B cell (primary cell): ENCODE data around the gene FUCA1. TPM values are rescaled to one million over a fixed set of nuclear protein-coding genes. Genes with fewer than 3 reads are reported as not detected.

ENCODE experiments used
- ATAC-seq: fragments of 200-7000 bp; cut with Tn5 transposase; one replicate; pipeline ENCODE4 v1.10.0; 2021; ENCODE audit warnings: low read depth, mild to moderate bottlenecking, moderate number of reproducible peaks, moderate library complexity
- CTCF ChIA-PET: fragments of 350-600 bp; sonication (Branson Sonifier 250); formaldehyde crosslinking; loops from one replicate; lab custom pipeline; 2021; ENCODE audit warnings: antibody characterized with exemption, inconsistent platforms; lab: Charles Lee
- POLR2A ChIA-PET: fragments of 350-600 bp; sonication (Branson Sonifier 250); formaldehyde crosslinking; loops from one replicate; lab custom pipeline; 2021; ENCODE audit warnings: antibody characterized with exemption; lab: Charles Lee
- DNase-seq: peaks from one replicate; pipeline ENCODE4 v3.0.0; 2013
- H2AFZ ChIP-seq: 2 replicates; pipeline ENCODE4 v1.6.1; 2012; ENCODE audit warnings: mild to moderate bottlenecking, low read depth, low read length; ENCODE audit not compliant: insufficient read depth, poor library complexity, severe bottlenecking
- H3K27ac ChIP-seq, 2 donors: 1 replicate in 1 of 2; 2 replicates in 1 of 2; pipeline ENCODE4 v1.5.1; 2012 to 2013; ENCODE audit warnings: low read length in 2 of 2, mild to moderate bottlenecking in 2 of 2, moderate library complexity in 1 of 2
- H3K27me3 ChIP-seq, 4 experiments: fragments of 200-600 bp in 1 of 4; sonication (generic) in 1 of 4; replicated peaks in 1 of 4; 1 replicate in 2 of 4; 2 replicates in 2 of 4; pipeline versions ENCODE4 v1.6.1 to v1.7.0; 2013 to 2016; ENCODE audit warnings: low read length in 3 of 4, mild to moderate bottlenecking in 2 of 4, mixed read lengths in 1 of 4, moderate library complexity in 1 of 4; ENCODE audit not compliant: insufficient read depth in 4 of 4, control insufficient read depth in 3 of 4; ENCODE audit errors: control extremely low read depth in 1 of 4
- H3K36me3 ChIP-seq, 2 experiments: replicated peaks in 1 of 2; 1 replicate in 1 of 2; 2 replicates in 1 of 2; pipeline versions ENCODE4 v1.6.1 to v1.7.1; 2013; ENCODE audit warnings: low read length in 1 of 2; ENCODE audit not compliant: insufficient read depth in 2 of 2, control insufficient read depth in 1 of 2; ENCODE audit errors: control extremely low read depth in 1 of 2, extremely low read depth in 1 of 2
- H3K4me1 ChIP-seq, 2 donors: fragments of 200-600 bp in 1 of 2; sonication (generic) in 1 of 2; 1 replicate in 1 of 2; 2 replicates in 1 of 2; pipeline versions ENCODE4 v1.5.1 to v1.6.1; 2013 to 2017; ENCODE audit warnings: low read length in 2 of 2; ENCODE audit not compliant: control insufficient read depth in 2 of 2, insufficient read depth in 2 of 2
- H3K4me2 ChIP-seq: replicated peaks from 2 replicates; pipeline ENCODE3; 2012; ENCODE audit warnings: mild to moderate bottlenecking, low read depth, low read length; ENCODE audit not compliant: poor library complexity, severe bottlenecking
- H3K4me3 ChIP-seq, 5 experiments: fragments of 200-600 bp in 1 of 5; sonication (generic) in 1 of 5; 1 replicate in 3 of 5; 2 replicates in 2 of 5; pipeline versions ENCODE4 v1.5.1 to v1.7.0; 2011 to 2016; ENCODE audit warnings: low read length in 4 of 5, mild to moderate bottlenecking in 4 of 5, low read depth in 2 of 5, control low read depth in 1 of 5, moderate library complexity in 1 of 5; ENCODE audit not compliant: insufficient read depth in 1 of 5; ENCODE audit errors: control extremely low read depth in 1 of 5, extremely low read depth in 1 of 5
- H3K79me2 ChIP-seq: fragments of 200-600 bp; sonication (generic); one replicate; pipeline ENCODE4 v1.6.0; 2016; ENCODE audit warnings: low read length; ENCODE audit not compliant: control insufficient read depth, insufficient read depth
- H3K9ac ChIP-seq: fragments of 200-600 bp; sonication (generic); 2 replicates; pipeline ENCODE4 v1.6.1; 2017; ENCODE audit warnings: mild to moderate bottlenecking, low read length, moderate library complexity
- H3K9me3 ChIP-seq, 3 donors: one replicate each; pipeline versions ENCODE4 v1.6.1 to v1.7.1; 2013; ENCODE audit warnings: low read length in 2 of 3; ENCODE audit not compliant: control insufficient read depth in 2 of 3, insufficient read depth in 1 of 3; ENCODE audit errors: control extremely low read depth in 1 of 3
- H4K20me1 ChIP-seq: 2 replicates; pipeline ENCODE4 v1.6.0; 2012; ENCODE audit warnings: mild to moderate bottlenecking, low read length; ENCODE audit not compliant: insufficient read depth, control insufficient read depth, poor library complexity, severe bottlenecking
- H3K27ac Mint-ChIP-seq: one replicate; pipeline ENCODE4 v1.8.0; 2021; ENCODE audit warnings: mixed read lengths
- H3K27me3 Mint-ChIP-seq: one replicate; pipeline ENCODE4 v1.8.0; 2021; ENCODE audit warnings: mixed read lengths
- H3K4me1 Mint-ChIP-seq: one replicate; pipeline ENCODE4 v1.8.0; 2021; ENCODE audit warnings: mixed read lengths
- H3K4me3 Mint-ChIP-seq: one replicate; pipeline ENCODE4 v1.8.0; 2021; ENCODE audit warnings: mixed read lengths
- H3K9me3 Mint-ChIP-seq: one replicate; pipeline ENCODE4 v1.8.0; 2022; ENCODE audit warnings: mixed read lengths; ENCODE audit not compliant: insufficient read depth
- EZH2 ChIP-seq: IDR thresholded peaks from 2 replicates; pipeline ENCODE4 v1.6.1; 2012; ENCODE audit warnings: borderline replicate concordance, low read depth, mild to moderate bottlenecking, moderate library complexity, low read length; ENCODE audit not compliant: insufficient read depth, poor library complexity, severe bottlenecking
- WGBS: methylation state at CpG from one replicate; pipeline ENCODE4 v1.1.5; 2013; ENCODE audit warnings: missing lambda C conversion rate; ENCODE audit not compliant: insufficient coverage; 5-methylcytosine and 5-hydroxymethylcytosine counted together
- intact Hi-C: fragments of 100-400 bp; cut with micrococcal nuclease; formaldehyde crosslinking; loops from one replicate; pipeline ENCODE4 v1.10.0; 2022
- polyA plus RNA-seq: library from polyadenylated mRNA; depleted of rRNA; stranded (reverse); fragments of >200 nt; gene quantifications from 2 replicates; pipeline ENCODE4 v1.2.3, GENCODE V29; 2012
- total RNA-seq, 2 donors: library from RNA; stranded (reverse); fragments of 120-200 nt in 1 of 2; gene quantifications; 1 replicate in 1 of 2; 2 replicates in 1 of 2; pipeline versions ENCODE4 v1.2.3 to v1.2.4, GENCODE V29; 2013 to 2022
- TF ChIP-seq, protein P1 (sequence below): fragments of 200-600 bp; IDR thresholded peaks from one replicate; pipeline ENCODE4 v1.8.0; 2022; ENCODE audit warnings: antibody characterized with exemption, mild to moderate bottlenecking

FUCA1 gene
- total and polyA plus RNA-seq, 2 donors (not counting 1 experiment from before 2014, with no cell fraction given) = 8.0 to 19.3 TPM

DNA sequence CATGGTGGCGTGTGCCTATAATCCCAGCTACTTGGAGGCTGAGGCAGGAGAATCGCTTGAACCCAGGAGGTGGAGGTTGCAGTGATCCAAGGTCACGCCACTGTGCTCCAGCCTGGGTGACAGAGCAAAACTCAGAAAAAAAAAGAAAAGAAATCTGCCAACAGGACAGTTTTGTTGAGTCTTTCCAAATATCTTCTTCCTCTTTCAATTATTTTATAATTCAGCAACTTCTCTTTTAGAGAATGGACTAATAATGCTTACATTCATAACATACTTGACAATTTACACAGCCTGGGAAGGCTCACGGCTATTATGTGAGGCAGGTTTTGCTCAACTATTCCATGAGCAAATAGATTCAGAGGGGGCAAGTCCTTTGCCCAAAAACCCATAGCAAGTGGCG, 27.0 kb upstream of the FUCA1 start:
- Mint-ChIP-seq H3K27me3 (no peaks in the 10 kb centered on the region), H3K9me3 (no peaks in the 10 kb centered on the region), H3K27ac (peak overlapping the region; percentile 84), H3K4me3 (no peak overlapping the region), H3K4me1 (peaks cover 77% of the 10 kb centered on the region)
- intact Hi-C loops = no loop called here
- H3K27me3 ChIP-seq = no peaks in the 10 kb centered on the region
- peak overlapping the region; percentile 27 for H3K4me2 ChIP-seq
- H3K9ac ChIP-seq = no peak overlapping the region
- no peak for DNase-seq
- WGBS = 87% methylated on average over 4 of the region's 5 CpGs
- no peak overlapping the region for H2AFZ ChIP-seq
- H3K27ac ChIP-seq = peak overlapping the region in 1 of 2 donors; percentile 72
- H3K4me1 ChIP-seq = peaks cover 76 to 85% of the 10 kb centered on the region in 2 donors
- peaks cover 3 to 45% of the 10 kb centered on the region in 2 experiments for H3K36me3 ChIP-seq
- ATAC-seq = no peak
- ChIA-PET CTCF (no interaction called here), POLR2A (interaction anchor here (9.7 kb wide), 1 partner anchor 16 kb away, joined by 81 read pairs; the partner anchor contains the start of gene CNR2)
- peaks cover 40% of the 10 kb centered on the region for H4K20me1 ChIP-seq
- no peak overlapping the region for H3K4me3 ChIP-seq
- H3K9me3 ChIP-seq = no peaks in the 10 kb centered on the region
- H3K79me2 ChIP-seq = peaks cover 92% of the 10 kb centered on the region
- TF ChIP-seq, protein P1, sequence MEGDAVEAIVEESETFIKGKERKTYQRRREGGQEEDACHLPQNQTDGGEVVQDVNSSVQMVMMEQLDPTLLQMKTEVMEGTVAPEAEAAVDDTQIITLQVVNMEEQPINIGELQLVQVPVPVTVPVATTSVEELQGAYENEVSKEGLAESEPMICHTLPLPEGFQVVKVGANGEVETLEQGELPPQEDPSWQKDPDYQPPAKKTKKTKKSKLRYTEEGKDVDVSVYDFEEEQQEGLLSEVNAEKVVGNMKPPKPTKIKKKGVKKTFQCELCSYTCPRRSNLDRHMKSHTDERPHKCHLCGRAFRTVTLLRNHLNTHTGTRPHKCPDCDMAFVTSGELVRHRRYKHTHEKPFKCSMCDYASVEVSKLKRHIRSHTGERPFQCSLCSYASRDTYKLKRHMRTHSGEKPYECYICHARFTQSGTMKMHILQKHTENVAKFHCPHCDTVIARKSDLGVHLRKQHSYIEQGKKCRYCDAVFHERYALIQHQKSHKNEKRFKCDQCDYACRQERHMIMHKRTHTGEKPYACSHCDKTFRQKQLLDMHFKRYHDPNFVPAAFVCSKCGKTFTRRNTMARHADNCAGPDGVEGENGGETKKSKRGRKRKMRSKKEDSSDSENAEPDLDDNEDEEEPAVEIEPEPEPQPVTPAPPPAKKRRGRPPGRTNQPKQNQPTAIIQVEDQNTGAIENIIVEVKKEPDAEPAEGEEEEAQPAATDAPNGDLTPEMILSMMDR = no peak
- TF ChIP-seq EZH2 = no peak

DNA sequence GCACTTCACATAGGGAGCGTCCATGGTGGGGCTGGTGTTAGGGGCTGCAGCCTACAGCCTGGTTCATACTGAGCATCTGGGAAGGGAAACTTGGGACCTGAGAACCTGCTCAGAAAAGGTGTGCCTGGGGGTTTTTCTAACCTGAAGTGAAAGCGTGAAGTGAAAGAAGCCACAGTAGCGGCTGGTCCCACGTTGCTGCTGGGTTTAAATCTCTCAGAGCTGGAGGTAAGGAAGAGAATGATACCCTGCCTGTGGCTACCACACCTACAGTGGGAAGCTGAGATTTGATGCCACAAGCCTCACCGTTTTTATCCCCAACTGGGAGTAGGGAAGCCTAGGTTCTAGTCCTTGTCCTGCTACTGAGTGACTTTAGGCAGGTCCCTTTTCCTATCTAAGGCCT, 21.0 kb upstream of the FUCA1 start:
- Histone ChIP-seq H3K36me3 (peaks cover 2 to 43% of the 10 kb centered on the region in 2 experiments), H3K9me3 (no peaks in the 10 kb centered on the region), H3K4me2 (peak overlapping the region; percentile 78), H2AFZ (no peak overlapping the region), H3K4me1 (peaks cover 68 to 74% of the 10 kb centered on the region in 2 donors), H3K9ac (peak overlapping the region; percentile 54), H3K79me2 (peaks cover 85% of the 10 kb centered on the region), H3K27me3 (no peaks in the 10 kb centered on the region), H4K20me1 (peaks cover 43% of the 10 kb centered on the region), H3K27ac (peak overlapping the region; percentile 70 to 82), H3K4me3 (peak overlapping the region in 1 of 5 experiments; percentile 60)
- Mint-ChIP-seq H3K27me3 (no peaks in the 10 kb centered on the region), H3K27ac (peak overlapping the region; percentile 88), H3K4me1 (peaks cover 72% of the 10 kb centered on the region), H3K4me3 (peak overlapping the region; percentile 81), H3K9me3 (no peaks in the 10 kb centered on the region)
- POLR2A ChIA-PET = interaction anchor here (0.6 to 1.9 kb wide), 6 partner anchors 15 to 117 kb away, joined by 3 to 9 read pairs (median 3); partner anchors contain the start of genes CNR2 and HMGCL
- ATAC-seq = peak; percentile 62
- 0% methylated on average over 3 of the region's 5 CpGs for WGBS
- CTCF ChIA-PET = interaction anchor here (0.7 to 3.8 kb wide), 8 partner anchors 10 to 90 kb away, joined by 3 to 22 read pairs (median 4); no protein-coding TSS in a partner anchor
- peak; percentile 78 for DNase-seq
- TF ChIP-seq, protein P1 = no peak
- no peak for TF ChIP-seq EZH2
- intact Hi-C loops = loop anchor here (1.0 to 2.0 kb wide), 2 partner anchors 20 to 42 kb away; no protein-coding TSS in a partner anchor
